HG03066 (cell line): ENCODE data around the gene LTA.

Experiments used
- ATAC-seq: cut with Tn5 transposase; IDR thresholded peaks from one replicate; pipeline ENCODE4 v1.9.1; 2021; ENCODE audit warnings: low read depth; ENCODE audit not compliant: unreplicated experiment

LTA gene

DNA sequence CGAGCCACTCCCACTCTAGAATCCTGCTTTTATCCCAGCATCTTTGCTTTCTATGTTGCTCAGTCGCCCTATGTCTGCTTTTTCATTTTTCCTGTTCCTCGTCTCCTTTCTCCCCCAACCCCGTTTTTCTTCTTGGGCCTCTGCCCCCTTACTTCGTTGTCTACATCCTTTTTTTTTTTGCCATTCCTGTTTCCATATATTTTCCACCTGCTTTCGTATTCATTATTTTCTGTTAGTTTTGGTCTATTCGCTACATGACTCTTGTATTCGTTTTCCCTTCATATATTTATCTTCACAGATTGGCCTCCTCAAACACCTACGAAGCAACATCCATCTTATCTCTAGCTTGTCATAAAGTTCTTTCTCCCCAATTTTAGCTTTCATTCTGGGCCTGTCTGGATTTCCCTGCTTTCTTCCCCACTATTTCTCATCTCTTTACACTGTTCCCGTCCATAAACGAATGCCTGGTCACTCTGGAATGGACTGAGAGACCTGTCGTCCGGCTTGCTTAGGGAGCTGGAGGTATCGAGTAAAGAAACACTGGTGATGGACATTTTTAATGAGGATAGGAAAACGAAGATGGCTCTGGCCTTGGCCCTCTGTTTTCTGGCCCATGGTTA is 49.3 kb downstream of the LTA start:
- ATAC-seq = no peak

GRCh38 chr6:31621991-31622390 is 49.9 kb downstream of the LTA start:
- ATAC-seq = no peak

GRCh38 chr6:31622684-31623091 is 50.6 kb downstream of the LTA start:
- no peak for ATAC-seq
